Gastroesophageal sphincter (tissue), 4 donors: ENCODE results near the gene SSTR3. TPM values are rescaled to one million over a fixed set of nuclear protein-coding genes. Genes with fewer than 3 reads are reported as not detected.

Experiments used
- ATAC-seq: fragments of 150-250 bp; one replicate; pipeline ENCODE4 v1.9.1; 2016; ENCODE audit warnings: mild to moderate bottlenecking, moderate library complexity
- H3K27ac ChIP-seq, 4 donors: fragments of 200-600 bp; sonication (generic) in 3 of 4; 1 replicate in 3 of 4; 2 replicates in 1 of 4; pipeline ENCODE4 v1.5.1; 2016 to 2019
- H3K27me3 ChIP-seq: fragments of 200-600 bp; sonication (generic); one replicate; pipeline ENCODE4 v1.5.1; 2019
- H3K36me3 ChIP-seq, 2 donors: fragments of 200-600 bp; sonication (generic); one replicate each; pipeline ENCODE4 v1.5.1; 2019; ENCODE audit warnings: control low read depth in 1 of 2
- H3K4me1 ChIP-seq, 3 donors: fragments of 200-600 bp; sonication (generic); 1 replicate in 2 of 3; 2 replicates in 1 of 3; pipeline ENCODE4 v1.5.1; 2016 to 2019; ENCODE audit warnings: control low read depth in 2 of 3
- H3K4me3 ChIP-seq, 2 donors: fragments of 200-600 bp; sonication (generic); one replicate each; pipeline ENCODE4 v1.5.1; 2019; ENCODE audit warnings: mild to moderate bottlenecking in 1 of 2, moderate library complexity in 1 of 2
- H3K9me3 ChIP-seq, 3 donors: fragments of 200-600 bp; sonication (generic); one replicate each; pipeline ENCODE4 v1.5.1; 2017 to 2019; ENCODE audit warnings: control low read depth in 2 of 3
- CTCF ChIP-seq, 4 experiments: fragments of 200-600 bp in 2 of 4; fragments of 450-650 bp in 2 of 4; sonication (generic) in 1 of 4; IDR thresholded peaks; one replicate each; pipeline ENCODE4 v1.5.1; 2017 to 2019; ENCODE audit warnings: antibody characterized with exemption in 4 of 4, mild to moderate bottlenecking in 2 of 4, moderate library complexity in 2 of 4
- EP300 ChIP-seq: sonication (generic); formaldehyde crosslinking; IDR thresholded peaks from one replicate; pipeline ENCODE4 v1.6.1; 2017; ENCODE audit warnings: antibody characterized with exemption, mild to moderate bottlenecking
- POLR2A ChIP-seq, 2 donors: fragments of 450-650 bp; IDR thresholded peaks; one replicate each; pipeline ENCODE4 v1.6.1; 2017; ENCODE audit warnings: antibody characterized with exemption in 2 of 2, mild to moderate bottlenecking in 2 of 2, moderate library complexity in 1 of 2
- POLR2AphosphoS5 ChIP-seq: sonication (generic); formaldehyde crosslinking; IDR thresholded peaks from one replicate; pipeline ENCODE4 v1.6.1; 2017; ENCODE audit warnings: antibody characterized with exemption
- WGBS, 2 donors: methylation state at CpG; one replicate each; pipeline ENCODE4 v1.1.5; 2018; ENCODE audit warnings: low coverage in 1 of 2; 5-methylcytosine and 5-hydroxymethylcytosine counted together
- total RNA-seq, 4 donors: library from RNA; depleted of rRNA; stranded (reverse); fragments of >200 nt; gene quantifications; one replicate each; pipeline ENCODE4 v1.1.0, GENCODE V29; 2016

Gene SSTR3
- total RNA-seq, 4 donors from 2014 or later, result not detected

- no peak overlapping the region for H3K4me3 ChIP-seq
- WGBS, 2 donors, result 67 to 77% methylated on average over 3 to 5 of the region's 17 CpGs
- H3K27ac ChIP-seq, result no peak overlapping the region
- H3K27me3 ChIP-seq, result no peaks in the 10 kb centered on the region
- H3K4me1 ChIP-seq, result peaks cover 0 to 36% (median 19%) of the 10 kb centered on the region in 3 donors
- no peak for TF ChIP-seq POLR2AphosphoS5
- no peak for TF ChIP-seq CTCF (IDR thresholded peaks at IDR 0.05)
- no peak for TF ChIP-seq EP300
- TF ChIP-seq POLR2A (IDR thresholded peaks at IDR 0.05), result no peak
- no peaks in the 10 kb centered on the region for H3K9me3 ChIP-seq
- ATAC-seq, result no peak
- H3K36me3 ChIP-seq, result peaks cover 0 to 27% of the 10 kb centered on the region in 2 donors
Measured at GRCh38 chr22:37183432-37184379, 28.6 kb downstream of the SSTR3 start.

- peaks cover 0 to 36% (median 16%) of the 10 kb centered on the region in 3 donors for H3K4me1 ChIP-seq
- TF ChIP-seq POLR2A (IDR thresholded peaks at IDR 0.05), result no peak
- no peak for TF ChIP-seq POLR2AphosphoS5
- no peak for TF ChIP-seq CTCF (IDR thresholded peaks at IDR 0.05)
- no peak for TF ChIP-seq EP300
- peaks cover 0 to 27% of the 10 kb centered on the region in 2 donors for H3K36me3 ChIP-seq
- H3K27me3 ChIP-seq, result no peaks in the 10 kb centered on the region
- no CpG with 5 or more reads among the region's 3 CpGs for WGBS, 2 donors
- no peak for ATAC-seq
- no peaks in the 10 kb centered on the region for H3K9me3 ChIP-seq
- H3K27ac ChIP-seq, result no peak overlapping the region
- no peak overlapping the region for H3K4me3 ChIP-seq
Measured at GRCh38 chr22:37182949-37183245, 29.4 kb downstream of the SSTR3 start.

GRCh38 chr22:37182101-37182948, 30.0 kb downstream of the SSTR3 start:
- Histone ChIP-seq H3K4me3 (no peak overlapping the region), H3K36me3 (peaks cover 0 to 27% of the 10 kb centered on the region in 2 donors), H3K4me1 (peaks cover 0 to 36% (median 14%) of the 10 kb centered on the region in 3 donors), H3K27me3 (no peaks in the 10 kb centered on the region), H3K9me3 (no peaks in the 10 kb centered on the region), H3K27ac (no peak overlapping the region)
- WGBS, 2 donors, result 0 to 90% methylated on average over 1 to 2 of the region's 37 CpGs
- ATAC-seq, result no peak
- TF ChIP-seq POLR2AphosphoS5, result no peak
- TF ChIP-seq CTCF (IDR thresholded peaks at IDR 0.05), result no peak
- TF ChIP-seq POLR2A (IDR thresholded peaks at IDR 0.05), result no peak
- TF ChIP-seq EP300, result no peak

GRCh38 chr22:37181681-37182080, 30.6 kb downstream of the SSTR3 start:
- H3K4me1 ChIP-seq, result peaks cover 0 to 36% (median 14%) of the 10 kb centered on the region in 3 donors
- H3K27me3 ChIP-seq, result no peaks in the 10 kb centered on the region
- H3K4me3 ChIP-seq, result no peak overlapping the region
- H3K36me3 ChIP-seq, result peaks cover 0 to 27% of the 10 kb centered on the region in 2 donors
- H3K27ac ChIP-seq, result no peak overlapping the region
- WGBS, 2 donors, result 66 to 73% methylated on average over 2 to 4 of the region's 4 CpGs
- TF ChIP-seq CTCF (IDR thresholded peaks at IDR 0.05) (no peak), EP300 (no peak), POLR2AphosphoS5 (no peak), POLR2A (IDR thresholded peaks at IDR 0.05) (no peak)
- no peaks in the 10 kb centered on the region for H3K9me3 ChIP-seq
- ATAC-seq, result no peak
